ENCODE measurements around the gene ABHD2.
A peak's percentile ranks its signal among the peaks of the same experiment; 100 is the strongest.

The ABHD2 gene

GRCh38 chr15:89164712-89165211 is 76.5 kb downstream of the ABHD2 start:
- DNase-seq (ENCODE audit: low read depth in 2 of 2): no peak

- DNase-seq (ENCODE audit: low read depth in 2 of 2): no peak
Observed at GRCh38 chr15:89165677-89166076, 77.4 kb downstream of the ABHD2 start.

GRCh38 chr15:89167267-89168176 is 79.3 kb downstream of the ABHD2 start:
- DNase-seq (ENCODE audit: low read depth in 2 of 2): peak; percentile 66 to 67

DNA sequence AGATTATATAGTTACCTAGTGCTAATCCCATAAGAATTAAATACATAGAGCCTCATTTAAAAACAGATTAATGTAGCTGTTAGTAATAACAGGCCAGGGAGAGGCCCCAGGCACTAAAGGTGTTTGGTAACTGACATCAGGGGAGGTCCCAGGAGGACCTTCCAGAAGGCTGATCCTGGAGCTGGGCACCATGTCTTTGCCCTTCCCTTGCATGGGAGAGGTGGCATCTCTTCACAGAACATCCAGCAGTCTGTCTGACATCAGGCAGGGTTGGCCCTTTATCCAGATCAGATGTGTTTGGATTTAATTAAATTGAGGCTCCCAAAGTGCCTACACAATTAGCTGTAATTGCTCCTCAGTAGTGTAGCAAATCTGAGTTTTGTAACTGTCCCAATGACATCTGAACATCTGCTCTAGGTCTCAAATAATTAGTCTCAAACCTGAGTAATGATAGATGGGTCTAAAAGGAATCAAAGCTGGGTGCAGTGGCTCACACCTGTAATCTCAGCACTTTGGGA is 80.1 kb downstream of the ABHD2 start:
- no peak for DNase-seq (ENCODE audit: low read depth in 2 of 2)

DNA sequence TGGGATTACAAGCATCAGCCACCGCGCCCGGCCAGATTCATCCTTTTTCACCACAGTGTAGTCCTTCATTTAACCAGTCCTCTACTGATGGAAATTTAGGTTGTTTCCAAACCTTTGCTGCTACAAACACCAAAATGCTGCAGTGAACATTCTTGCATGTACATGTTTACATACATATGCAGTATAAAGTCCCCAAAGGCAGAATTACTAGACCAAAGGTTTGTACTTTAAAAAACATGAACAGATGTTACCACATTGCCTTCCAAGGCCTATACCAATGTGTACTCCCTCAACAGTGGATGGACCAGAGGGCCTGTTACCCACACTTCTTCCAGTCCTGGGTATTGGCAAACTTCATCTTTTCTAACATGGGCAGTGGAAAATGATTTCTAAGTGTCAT is 82.1 kb downstream of the ABHD2 start:
- DNase-seq (ENCODE audit: low read depth in 2 of 2): no peak

DNA sequence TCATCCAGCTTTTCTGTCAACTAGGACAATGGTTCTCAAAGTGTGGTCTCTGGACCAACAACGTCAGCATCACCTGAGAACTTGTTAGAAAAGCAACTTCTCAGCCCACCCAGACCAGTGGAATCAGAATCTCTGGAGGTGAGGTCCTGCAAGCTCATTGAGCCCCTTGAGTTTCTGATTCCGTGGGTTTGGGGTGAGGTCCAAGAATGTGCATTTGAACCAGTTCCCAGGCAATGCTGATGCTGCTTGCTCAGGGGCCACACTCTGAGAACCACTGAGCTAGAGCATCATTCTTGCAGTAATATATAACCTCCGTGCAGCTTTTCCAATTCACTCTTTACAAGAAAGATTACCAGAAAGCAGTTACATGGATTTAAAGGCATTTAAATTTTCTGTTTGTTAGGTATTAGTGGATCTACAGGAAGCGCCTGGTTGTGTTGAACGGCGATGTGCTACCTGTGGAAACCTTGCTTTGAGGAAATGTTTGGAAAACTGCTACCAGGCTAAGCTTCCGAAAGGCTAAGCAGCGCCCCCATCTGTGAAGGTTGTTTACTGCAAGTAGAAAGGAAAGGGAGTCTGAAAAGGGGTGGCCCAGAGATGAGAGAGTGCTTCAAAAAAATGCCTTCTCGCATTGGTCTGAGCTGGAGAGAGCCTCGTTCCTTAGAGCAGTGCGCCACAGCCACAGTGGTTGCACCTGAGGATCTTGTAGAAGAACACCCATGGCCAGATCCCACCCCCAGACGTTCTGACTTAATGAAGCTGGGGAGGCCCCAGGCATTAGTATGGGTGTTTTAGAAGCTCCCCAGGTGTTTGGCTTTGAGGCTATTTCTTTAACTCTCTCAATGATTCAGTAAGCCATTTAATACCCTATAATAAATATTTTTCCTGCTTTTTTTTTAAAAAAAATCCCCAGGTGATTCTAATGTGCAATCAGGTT is 83.1 kb downstream of the ABHD2 start:
- DNase-seq (ENCODE audit: low read depth in 2 of 2): no peak

GRCh38 chr15:89172921-89173320 is 84.7 kb downstream of the ABHD2 start:
- no peak for DNase-seq (ENCODE audit: low read depth in 2 of 2)

DNA sequence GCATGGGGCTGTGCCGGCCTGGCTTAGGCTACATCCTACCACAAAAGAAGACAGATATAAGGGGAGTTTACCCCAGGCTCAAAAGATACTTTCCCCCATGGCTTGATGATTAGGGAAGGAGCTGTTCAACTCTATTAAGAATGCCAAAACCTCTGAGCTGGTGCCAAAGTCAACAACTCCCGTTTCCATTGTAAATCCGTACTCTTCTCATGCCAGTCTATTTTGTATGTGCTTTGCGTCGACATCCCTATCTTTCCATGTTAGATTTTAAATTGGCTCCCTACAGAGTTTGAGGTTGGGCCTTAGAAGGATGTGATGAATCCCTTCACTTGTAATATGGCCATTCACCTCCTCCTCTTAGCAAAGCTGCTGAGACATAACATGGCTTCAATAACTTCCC is 86.2 kb downstream of the ABHD2 start:
- no peak for DNase-seq (ENCODE audit: low read depth in 2 of 2)

DNA sequence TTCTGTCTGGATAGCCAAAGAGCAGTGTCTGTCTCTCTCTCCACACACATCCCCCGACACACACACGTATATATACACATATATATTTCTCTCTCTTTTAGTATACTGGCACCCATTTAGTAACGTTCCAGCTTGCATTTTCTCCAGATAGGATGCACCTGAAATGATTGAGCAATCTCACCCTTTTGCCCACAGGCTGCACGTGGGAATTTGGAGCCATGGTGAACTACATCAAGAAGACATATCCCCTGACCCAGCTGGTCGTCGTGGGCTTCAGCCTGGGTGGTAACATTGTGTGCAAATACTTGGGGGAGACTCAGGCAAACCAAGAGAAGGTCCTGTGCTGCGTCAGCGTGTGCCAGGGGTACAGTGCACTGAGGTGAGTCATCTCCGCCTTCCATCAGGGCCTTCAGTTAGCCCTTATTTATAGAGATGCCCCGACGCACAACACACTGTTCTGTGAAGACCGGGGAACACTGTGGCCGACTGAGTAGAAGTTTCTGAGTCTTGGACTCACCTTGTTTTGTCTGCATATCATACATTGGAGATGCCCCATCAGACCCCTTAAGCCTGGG is 87.4 kb downstream of the ABHD2 start:
- DNase-seq (ENCODE audit: low read depth in 2 of 2): no peak

- DNase-seq (ENCODE audit: low read depth in 2 of 2): no peak
Observed at GRCh38 chr15:89177116-89177515, 88.9 kb downstream of the ABHD2 start.

DNA sequence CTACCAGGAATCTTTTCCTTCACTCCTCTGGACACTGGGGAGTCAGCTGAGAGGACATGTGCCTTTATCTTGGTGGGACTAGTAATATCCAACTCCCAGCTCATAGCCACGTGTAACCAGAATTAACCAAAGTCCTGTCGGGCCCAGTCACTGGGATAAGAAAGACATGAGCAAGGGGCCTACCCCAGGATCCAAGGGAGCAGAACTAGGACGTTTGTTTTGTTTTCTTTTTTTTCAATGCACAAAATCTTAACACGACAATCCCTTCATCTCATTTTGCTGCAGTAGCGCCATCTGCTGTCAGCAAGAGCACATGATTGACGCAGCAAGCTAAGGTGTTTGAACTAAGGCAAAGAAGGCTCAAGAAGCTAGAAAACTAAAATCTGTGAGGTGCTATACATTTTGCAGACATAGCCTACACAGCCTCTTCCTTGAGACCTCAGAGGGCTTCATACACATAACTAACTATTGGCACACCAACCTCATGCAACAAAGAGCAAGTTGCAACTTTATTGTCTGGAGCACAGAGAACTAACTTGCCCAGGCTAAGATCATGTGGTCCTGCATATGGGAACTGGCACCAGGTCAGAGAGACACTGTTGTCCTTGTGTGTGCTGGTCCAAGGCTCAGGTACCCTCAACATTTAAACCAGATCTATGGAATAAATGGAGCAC is 89.5 kb downstream of the ABHD2 start:
- DNase-seq (ENCODE audit: low read depth in 2 of 2): peak; percentile 37 to 64

DNA sequence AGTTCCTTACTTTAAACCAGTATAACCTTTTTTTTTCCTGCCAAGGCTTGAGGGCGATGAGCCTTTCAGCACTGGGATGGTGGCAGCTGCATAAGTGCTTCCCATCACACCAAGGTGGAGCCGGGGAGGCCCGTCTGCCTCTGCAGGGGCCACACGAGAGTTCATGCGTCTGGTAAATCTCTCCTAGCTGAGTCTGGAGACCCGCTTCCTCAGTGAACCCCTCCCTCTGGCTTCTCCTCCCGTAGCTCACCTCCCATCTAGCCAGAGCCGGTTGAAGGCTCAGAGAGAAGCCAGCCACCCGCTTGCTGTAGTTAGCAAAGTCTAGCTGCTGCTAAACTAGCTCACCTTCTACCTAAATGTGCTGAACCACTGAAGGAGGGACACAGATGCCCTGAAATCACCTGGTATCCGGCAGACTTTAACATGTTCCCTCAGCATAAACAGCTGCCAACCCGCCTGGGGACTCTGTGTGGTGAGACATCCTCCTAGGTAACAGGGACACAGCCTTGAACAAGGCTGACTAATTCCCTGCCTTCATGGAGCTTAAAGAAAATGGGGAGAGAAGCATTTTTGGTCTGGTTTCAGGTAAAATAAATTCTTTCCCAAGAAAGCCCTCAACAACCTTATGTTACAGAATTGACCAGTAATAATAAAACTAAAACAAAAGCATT is 90.2 kb downstream of the ABHD2 start:
- no peak for DNase-seq (ENCODE audit: low read depth in 2 of 2)

DNA sequence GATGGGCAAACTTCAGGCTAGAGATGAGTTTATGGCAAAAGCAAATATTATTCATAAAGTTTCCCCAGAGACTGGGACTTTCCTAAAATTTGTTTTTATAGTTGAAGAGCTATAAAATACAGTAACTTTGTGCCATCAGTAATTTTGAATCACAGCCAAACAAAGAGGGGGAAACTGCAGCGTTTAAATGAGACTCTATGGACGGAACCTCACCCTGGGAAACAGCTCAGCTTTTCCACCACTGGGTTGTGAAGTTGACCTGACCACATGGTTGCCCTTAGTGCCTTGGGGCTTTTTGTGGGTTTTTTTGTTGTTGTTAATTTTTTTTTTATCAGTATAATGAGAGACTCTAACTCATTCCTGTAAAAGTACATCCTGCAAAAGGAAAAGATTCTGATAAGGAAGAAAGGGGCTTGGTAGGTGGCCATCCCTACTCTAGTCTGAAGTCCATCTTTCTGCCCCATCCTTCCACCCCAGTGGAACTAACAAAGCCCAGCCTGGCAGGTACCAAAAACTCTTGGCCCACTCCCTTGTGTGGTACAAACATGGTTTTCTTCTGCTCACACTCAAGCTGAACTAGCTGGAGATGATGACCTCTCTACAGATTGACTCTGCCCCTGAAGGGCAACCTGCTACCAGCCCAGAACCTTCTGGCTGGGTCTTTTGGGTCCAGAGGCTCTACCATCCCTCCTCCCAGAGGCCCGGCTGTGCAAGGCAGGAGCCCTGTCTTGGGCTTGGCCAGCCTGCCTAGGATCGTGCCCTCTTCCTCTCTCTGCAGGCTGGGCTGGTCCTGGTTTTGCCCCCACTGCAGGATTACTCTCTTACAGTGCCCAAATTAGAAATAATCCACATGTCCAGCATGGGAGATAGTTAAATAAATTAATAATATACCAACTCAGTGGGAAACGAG is 92.0 kb downstream of the ABHD2 start:
- peak; percentile 36 to 50 for DNase-seq (ENCODE audit: low read depth in 2 of 2)

- no peak for DNase-seq (ENCODE audit: low read depth in 2 of 2)
Observed at GRCh38 chr15:89184357-89184756, 96.1 kb downstream of the ABHD2 start.

DNA sequence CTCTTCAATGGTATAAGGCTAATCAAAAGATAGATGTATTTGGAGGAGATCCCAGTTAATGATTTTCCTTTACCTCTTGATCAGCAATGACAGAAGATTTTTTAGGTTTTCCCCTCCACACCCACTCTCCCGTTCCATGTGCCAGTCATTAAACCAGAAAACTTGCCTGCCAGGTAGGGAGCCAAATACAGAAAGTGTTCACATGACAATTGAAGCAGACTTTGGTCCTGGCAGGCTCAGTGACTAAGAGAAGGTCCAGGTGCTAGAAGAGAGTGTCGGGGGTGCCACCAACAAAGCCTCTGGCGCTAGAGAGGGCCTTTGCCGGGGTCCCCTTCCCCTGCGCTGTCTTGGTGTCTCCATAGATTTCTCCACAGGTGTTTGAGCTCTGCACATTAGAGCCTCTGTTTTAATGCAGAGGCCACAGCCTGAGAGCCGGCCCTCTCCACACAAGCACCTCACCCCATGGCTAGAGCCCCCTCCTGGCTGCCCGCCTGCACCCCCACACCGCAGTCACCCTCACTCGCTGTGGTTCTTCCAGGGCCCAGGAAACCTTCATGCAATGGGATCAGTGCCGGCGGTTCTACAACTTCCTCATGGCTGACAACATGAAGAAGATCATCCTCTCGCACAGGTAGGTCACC is 96.8 kb downstream of the ABHD2 start:
- DNase-seq (ENCODE audit: low read depth in 2 of 2): no peak

- no peak for DNase-seq (ENCODE audit: low read depth in 2 of 2)
Observed at GRCh38 chr15:89186803-89187202, 98.5 kb downstream of the ABHD2 start.

DNA sequence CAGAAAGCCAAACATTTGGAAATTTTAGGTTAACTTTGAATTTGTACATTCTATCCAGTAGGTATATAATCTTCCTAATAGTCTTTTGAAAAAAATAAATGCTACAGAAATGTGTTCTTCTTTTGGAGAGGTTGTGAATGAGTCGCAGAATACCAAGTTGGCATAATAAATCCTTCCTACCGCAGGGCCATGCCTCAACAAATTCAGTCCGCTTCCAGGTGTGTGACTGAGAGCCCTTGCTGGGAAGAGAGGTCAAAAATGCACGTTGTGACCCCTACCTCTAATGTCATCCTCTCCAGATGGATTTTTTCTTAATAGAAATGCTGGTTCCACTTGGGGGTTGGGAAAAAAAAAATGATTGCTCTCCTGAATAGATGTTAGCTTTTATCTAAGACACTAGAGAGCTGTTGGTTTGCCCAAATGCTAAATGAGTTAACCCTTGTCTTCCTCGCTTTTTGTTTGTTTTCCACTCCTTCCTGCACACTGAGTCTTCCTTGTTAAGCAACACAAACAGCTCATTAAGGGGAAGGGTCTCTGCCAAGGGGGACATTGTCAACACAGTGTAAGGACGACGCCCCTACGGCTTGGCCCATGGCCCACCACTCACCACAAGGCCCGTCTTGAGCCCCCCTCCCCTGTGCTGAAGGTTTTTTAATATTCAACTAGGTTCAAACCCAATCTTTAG is 99.2 kb downstream of the ABHD2 start:
- DNase-seq (ENCODE audit: low read depth in 2 of 2): no peak

DNA sequence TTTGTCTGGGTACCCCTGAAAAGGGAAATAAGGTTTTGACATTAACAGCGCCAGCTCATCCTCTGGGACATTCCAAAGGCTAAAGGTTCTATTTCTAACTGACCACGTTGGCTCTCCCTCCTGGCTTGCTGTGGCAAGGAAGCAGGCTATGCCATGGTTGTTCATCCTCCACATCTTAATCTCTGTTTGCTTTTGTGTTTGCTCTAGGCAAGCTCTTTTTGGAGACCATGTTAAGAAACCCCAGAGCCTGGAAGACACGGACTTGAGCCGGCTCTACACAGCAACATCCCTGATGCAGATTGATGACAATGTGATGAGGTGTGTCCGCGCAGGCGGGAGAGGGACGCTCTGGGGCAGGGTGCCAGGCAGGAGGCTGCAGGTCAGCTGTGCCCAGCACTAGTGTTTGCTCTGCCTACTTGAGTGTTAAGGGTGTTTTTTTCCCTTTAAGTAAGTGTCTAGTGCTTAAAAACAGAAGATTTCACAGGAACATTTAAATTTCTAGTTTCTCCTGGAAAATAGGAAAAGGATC is 99.8 kb downstream of the ABHD2 start:
- DNase-seq (ENCODE audit: low read depth in 2 of 2): no peak

All from stimulated activated CD4-positive, alpha-beta T cell treated with anti-CD3 and anti-CD28 coated beads, Interleukin-15, amount 100 ng/mL, for 48 hours (primary cell).